Fibroblast of skin of abdomen (primary cell): ENCODE results near the gene PRR16.
"Not testable (repeated sequence)": the region's sequence is repeated elsewhere in the genome, so short reads cannot be mapped to it uniquely, and the experiment has no call there.

Source experiments
- DNase-seq: peaks from one replicate; pipeline ENCODE4 v3.0.0-alpha.2; 2013

PRR16 gene

DNA sequence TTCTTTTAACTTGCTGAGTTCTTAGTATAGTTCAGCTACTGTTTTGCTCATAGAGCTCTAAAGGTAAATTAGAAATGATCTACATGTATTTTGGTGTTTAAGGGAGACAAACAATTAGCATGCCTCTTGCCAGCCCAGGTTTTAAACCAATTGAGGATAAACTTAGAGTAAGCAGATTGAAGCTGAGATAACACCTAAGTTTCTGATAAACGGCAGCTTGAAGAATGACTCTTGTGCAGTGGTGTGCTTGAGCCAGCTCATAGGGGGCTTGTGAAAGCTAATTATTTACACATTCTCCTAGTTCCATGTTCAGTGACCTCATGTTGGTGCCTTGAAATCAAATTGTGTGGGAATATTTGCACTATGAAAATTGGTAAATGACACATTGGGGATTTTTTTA is 193.0 kb downstream of the PRR16 start:
- no peak for DNase-seq

DNA sequence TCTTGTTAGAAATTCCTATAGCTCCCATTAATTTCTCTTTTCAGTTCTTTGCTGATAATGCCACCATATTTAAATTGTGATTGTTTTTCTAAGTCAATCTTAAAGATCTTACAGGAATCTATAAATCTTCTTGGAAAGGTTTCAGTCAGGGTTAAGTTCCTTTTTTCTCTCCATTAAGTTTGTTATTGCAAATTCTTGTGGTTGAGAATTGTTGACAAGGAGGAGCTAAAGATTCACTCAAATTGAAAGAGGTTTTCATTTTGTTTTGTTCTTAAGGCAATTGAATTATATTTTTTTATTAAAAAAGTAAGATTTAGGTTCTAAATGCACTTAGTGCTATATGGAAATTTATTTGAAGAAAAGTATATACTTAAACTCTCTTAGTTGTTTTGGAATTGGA is 213.4 kb downstream of the PRR16 start:
- no peak for DNase-seq

GRCh38 chr5:120678279-120678678 is 214.2 kb downstream of the PRR16 start:
- peak; percentile 71 for DNase-seq

DNA sequence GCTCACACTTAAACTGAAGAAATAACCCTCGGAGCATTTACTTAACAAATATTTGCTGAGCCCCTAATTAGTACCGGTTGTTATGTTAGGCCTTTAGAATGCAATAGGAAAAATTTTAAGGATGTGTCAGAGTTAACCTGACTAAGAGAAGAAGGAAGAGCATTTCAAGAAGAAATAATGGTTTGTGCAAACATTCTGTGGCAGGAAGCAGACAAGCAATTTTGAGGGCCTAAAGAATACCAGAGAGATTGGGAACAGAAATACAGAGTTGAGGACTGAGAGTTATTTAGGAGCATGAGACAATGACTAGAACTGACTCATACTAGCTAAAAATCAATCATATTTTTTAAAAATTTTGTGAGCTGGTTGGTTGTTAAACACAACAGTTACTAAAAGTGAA is 218.8 kb downstream of the PRR16 start:
- peak; percentile 86 for DNase-seq

GRCh38 chr5:120683580-120683979 is 219.5 kb downstream of the PRR16 start:
- DNase-seq = peak; percentile 22

DNA sequence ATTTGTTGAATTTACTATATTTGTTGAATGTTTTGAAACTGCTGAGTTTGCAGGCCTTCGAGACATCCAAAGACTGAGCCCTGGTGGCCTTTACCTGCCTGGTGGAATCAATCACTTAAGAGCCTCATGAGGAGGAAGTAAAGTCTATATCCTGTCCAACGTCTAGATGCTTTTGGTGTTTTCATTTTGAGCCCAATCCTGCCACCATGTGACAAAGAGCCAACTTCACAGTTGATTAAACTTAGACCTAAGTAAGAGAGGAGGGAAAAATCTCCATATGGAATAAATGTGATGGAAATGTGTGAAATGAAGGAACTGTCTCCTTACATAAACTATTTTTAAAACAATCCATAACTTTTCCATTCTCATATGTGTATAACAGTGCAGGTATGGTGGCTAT is 220.1 kb downstream of the PRR16 start:
- peak; percentile 58 for DNase-seq

GRCh38 chr5:120684749-120685415 is 220.8 kb downstream of the PRR16 start:
- peak; percentile 40 for DNase-seq

DNA sequence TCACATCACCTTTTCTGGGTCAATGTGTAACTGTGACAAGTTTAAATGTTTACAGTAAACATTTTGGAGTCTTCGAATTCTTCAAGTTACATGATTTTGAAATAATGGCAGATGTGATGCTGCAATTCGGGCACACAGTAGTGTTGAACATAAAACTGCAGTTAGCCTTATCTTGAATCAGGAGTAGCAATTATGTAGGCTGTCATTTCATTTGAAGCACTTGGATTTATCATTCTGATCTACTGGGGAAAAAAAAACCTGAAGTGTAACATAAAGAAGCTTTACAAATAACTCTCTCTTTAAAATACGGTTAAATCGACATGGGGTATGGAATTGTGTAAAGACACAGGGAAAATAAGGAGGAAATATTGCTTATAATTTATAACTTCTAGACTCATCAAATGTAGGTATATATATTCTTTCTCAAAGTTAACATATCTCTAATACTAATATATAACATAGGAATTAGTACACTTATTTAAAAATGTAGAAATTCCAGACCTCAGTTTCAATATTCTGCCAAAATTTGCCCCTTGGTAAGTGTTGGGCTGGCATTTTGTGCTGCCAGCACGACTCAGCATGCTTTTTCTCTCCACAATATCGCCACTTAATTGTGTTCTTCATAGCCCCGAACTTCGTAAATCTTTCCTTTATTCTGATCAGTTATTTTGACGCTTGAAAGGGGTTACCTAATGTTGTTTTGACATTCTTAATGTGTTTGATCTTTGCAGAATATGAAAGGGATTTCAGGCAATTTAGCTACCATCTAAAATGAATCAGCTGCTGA is 226.7 kb downstream of the PRR16 start:
- DNase-seq = no peak

GRCh38 chr5:120692325-120692724 is 228.2 kb downstream of the PRR16 start:
- DNase-seq = no peak

GRCh38 chr5:120695368-120695880 is 231.3 kb downstream of the PRR16 start:
- DNase-seq = no peak

GRCh38 chr5:120697147-120697546 is 233.0 kb downstream of the PRR16 start:
- no peak for DNase-seq

- DNase-seq = not testable (repeated sequence)
Measured at GRCh38 chr5:120697670-120698327, 233.7 kb downstream of the PRR16 start.

- not testable (repeated sequence) for DNase-seq
Measured at GRCh38 chr5:120700653-120701052, 236.6 kb downstream of the PRR16 start.

- DNase-seq = not testable (repeated sequence)
Measured at GRCh38 chr5:120702817-120703538, 238.9 kb downstream of the PRR16 start.

DNA sequence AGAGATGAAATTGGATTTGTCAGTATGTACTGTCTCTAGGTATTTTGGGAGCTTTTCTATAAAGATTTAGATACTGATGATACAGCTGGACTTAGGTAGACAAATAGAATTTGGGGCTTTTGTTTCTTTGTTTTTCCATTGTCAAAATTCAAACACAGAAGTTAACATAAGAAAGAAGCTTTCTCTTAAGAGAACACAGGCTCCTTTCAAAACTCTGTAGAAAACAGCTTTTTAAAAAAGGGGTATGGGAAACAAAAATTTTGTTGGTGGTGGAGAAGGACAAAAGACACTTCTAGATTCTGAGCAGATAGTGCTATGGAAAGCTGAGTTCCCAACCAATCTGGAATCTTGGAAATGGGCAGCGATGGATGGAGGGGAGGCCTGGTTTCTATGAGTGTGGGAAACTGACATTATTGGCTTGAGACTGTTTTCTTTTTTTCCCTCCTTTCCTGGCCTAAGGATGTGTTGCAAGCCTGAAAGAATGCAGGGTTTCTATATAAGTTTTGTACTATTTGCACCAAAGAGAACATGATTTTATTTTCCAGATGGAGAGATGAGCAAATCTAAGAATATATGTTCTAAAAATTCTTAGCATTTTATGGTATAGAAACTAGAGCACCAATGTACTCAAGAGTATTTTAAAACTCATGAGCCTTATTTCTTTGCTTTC is 240.0 kb downstream of the PRR16 start:
- no peak for DNase-seq

DNA sequence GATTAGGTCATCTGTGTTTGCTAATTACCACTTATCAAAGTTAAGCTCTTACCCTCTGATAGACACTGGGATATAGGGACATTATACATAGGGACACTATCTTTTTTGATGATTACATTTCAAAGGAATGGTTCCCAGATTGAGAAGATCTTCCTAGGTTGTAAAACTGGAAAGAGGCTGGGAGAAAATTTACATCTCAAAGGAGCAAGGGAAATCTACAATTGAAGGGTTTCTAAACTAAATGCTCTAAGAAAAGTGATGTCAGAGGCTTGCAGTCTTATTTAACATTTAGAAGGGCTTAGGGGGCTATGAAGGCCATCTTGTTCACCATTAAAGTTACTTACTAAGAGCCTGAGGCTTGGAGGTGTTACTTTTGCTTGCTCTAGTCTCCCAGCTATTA is 242.8 kb downstream of the PRR16 start:
- no peak for DNase-seq

DNA sequence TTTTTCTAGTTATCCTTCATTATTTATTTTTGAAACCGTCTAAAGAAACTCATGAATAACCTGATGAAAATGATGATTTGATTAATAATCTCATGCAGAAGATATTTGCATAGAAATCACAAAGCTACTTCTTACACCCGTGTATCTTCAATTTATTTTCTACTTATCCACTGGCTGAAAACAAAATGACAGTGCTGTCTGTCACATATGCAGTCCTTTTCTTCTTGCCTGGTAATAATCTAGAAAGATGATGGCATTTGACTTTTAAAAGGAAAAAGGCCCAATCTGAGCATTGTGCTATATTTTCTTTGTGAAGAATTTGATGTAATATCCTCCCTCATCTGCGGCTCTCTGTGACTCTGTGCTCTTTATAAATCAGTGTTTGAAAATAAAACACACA is 253.3 kb downstream of the PRR16 start:
- no peak for DNase-seq

GRCh38 chr5:120730214-120730613 is 266.1 kb downstream of the PRR16 start:
- no peak for DNase-seq

DNA sequence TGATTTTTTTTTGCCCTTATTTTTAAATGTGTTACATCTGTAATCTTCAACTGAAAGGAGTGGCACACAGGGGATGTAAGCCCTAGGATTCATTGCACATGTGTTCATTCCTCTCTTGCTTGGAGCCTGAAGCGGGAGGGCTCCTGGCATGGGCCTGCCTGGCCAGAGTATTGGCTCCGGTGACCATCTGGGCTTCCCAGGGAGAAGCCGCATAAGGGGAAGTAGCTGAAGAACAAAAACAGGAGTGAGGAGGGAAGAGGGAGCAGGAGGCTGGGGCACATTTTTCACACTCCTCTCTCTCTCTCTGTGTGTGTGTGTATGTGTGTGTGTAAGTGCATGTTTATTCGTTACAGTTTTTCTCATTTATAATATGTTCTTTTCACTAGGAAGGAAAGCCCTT is 269.9 kb downstream of the PRR16 start:
- DNase-seq = peak; percentile 22

GRCh38 chr5:120735076-120735475 is 271.0 kb downstream of the PRR16 start:
- peak; percentile 15 for DNase-seq
